Common myeloid progenitor, CD34-positive (primary cell): ENCODE results near the gene RASA1.

Experiments used
- CTCF ChIA-PET: fragments of 350-600 bp; sonication (Branson Sonifier 250); formaldehyde crosslinking; loops from one replicate; lab custom pipeline; 2021; ENCODE audit warnings: antibody characterized with exemption; lab: Charles Lee
- POLR2A ChIA-PET: fragments of 350-600 bp; sonication (Branson Sonifier 250); formaldehyde crosslinking; loops from one replicate; lab custom pipeline; 2021; ENCODE audit warnings: antibody characterized with exemption; lab: Charles Lee
- DNase-seq, 3 donors: peaks; one replicate each; pipeline versions ENCODE4 v3.0.0 to v3.0.0-alpha.2; 2013
- H3K27ac ChIP-seq, 2 experiments: 1 replicate in 1 of 2; 2 replicates in 1 of 2; pipeline ENCODE4 v1.7.0; 2013; ENCODE audit warnings: inconsistent platforms in 2 of 2, low read length in 2 of 2, mild to moderate bottlenecking in 2 of 2, low read depth in 1 of 2, moderate library complexity in 1 of 2; ENCODE audit not compliant: severe bottlenecking in 2 of 2, insufficient read depth in 1 of 2, poor library complexity in 1 of 2
- H3K27me3 ChIP-seq, 5 experiments: replicated peaks in 2 of 5; 1 replicate in 3 of 5; 2 replicates in 2 of 5; pipeline versions ENCODE4 v1.6.1 to v1.7.0; 2013; ENCODE audit warnings: low read length in 4 of 5, mild to moderate bottlenecking in 2 of 5, moderate library complexity in 2 of 5, inconsistent platforms in 1 of 5; ENCODE audit not compliant: insufficient read depth in 5 of 5, control insufficient read depth in 4 of 5
- H3K36me3 ChIP-seq, 4 experiments: 1 replicate in 2 of 4; 2 replicates in 2 of 4; pipeline versions ENCODE4 v1.6.1 to v1.7.0; 2013; ENCODE audit warnings: low read length in 3 of 4, control low read depth in 1 of 4, mild to moderate bottlenecking in 1 of 4; ENCODE audit not compliant: control insufficient read depth in 4 of 4, insufficient read depth in 4 of 4
- H3K4me1 ChIP-seq, 4 experiments: 1 replicate in 3 of 4; 2 replicates in 1 of 4; pipeline versions ENCODE4 v1.6.1 to v1.7.1; 2013; ENCODE audit warnings: low read length in 3 of 4, mild to moderate bottlenecking in 3 of 4, control low read depth in 1 of 4, inconsistent platforms in 1 of 4, moderate library complexity in 1 of 4; ENCODE audit not compliant: control insufficient read depth in 4 of 4, insufficient read depth in 4 of 4; ENCODE audit errors: control extremely low read depth in 1 of 4
- H3K4me3 ChIP-seq, 7 experiments: 1 replicate in 4 of 7; 2 replicates in 3 of 7; pipeline versions ENCODE4 v1.5.1 to v1.7.0; 2013; ENCODE audit warnings: mild to moderate bottlenecking in 7 of 7, low read length in 6 of 7, moderate library complexity in 6 of 7, inconsistent platforms in 2 of 7, low read depth in 2 of 7, control low read depth in 1 of 7; ENCODE audit not compliant: insufficient read depth in 4 of 7, control insufficient read depth in 1 of 7; ENCODE audit errors: extremely low read depth in 1 of 7
- H3K9me3 ChIP-seq, 5 experiments: 1 replicate in 4 of 5; 2 replicates in 1 of 5; pipeline versions ENCODE4 v1.6.1 to v1.7.1; 2013; ENCODE audit warnings: low read length in 4 of 5, mild to moderate bottlenecking in 2 of 5, inconsistent platforms in 1 of 5, low read depth in 1 of 5, moderate library complexity in 1 of 5; ENCODE audit not compliant: control insufficient read depth in 4 of 5, insufficient read depth in 2 of 5; ENCODE audit errors: control extremely low read depth in 1 of 5
- WGBS: methylation state at CpG from one replicate; pipeline ENCODE4 v1.1.5; 2013; ENCODE audit not compliant: insufficient coverage; 5-methylcytosine and 5-hydroxymethylcytosine counted together

The RASA1 gene

DNA sequence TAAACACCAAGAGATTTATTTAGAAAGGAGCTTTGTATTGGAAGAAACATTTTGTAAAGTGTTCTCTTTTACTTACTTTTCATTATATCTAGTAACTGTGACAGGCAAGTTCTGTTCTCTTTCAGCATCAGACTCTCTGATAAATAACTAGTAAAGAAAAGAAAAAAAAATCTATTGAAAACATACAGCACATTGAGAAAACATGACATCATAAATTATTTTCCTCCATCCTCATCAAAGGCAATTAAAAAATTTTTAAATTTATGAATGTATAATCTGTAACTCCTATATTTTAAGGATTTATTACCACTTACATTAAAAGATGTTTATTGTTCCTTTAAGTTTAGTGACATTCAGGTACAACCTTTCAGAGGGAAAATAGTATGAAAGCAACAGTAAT is 133.9 kb downstream of the RASA1 start:
- POLR2A ChIA-PET, result no interaction called here
- H3K36me3 ChIP-seq, result peaks cover 0 to 84% (median 53%) of the 10 kb centered on the region in 4 experiments
- no peaks in the 10 kb centered on the region for H3K27me3 ChIP-seq
- H3K4me1 ChIP-seq, result peaks cover 0 to 12% (median 9%) of the 10 kb centered on the region in 4 experiments
- H3K9me3 ChIP-seq, result no peaks in the 10 kb centered on the region
- H3K4me3 ChIP-seq, result no peak overlapping the region
- DNase-seq, result no peak
- CTCF ChIA-PET, result interaction anchor here (0.6 kb wide), 1 partner anchor 13 kb away, joined by 3 read pairs; no protein-coding TSS in a partner anchor
- no peak overlapping the region for H3K27ac ChIP-seq

DNA sequence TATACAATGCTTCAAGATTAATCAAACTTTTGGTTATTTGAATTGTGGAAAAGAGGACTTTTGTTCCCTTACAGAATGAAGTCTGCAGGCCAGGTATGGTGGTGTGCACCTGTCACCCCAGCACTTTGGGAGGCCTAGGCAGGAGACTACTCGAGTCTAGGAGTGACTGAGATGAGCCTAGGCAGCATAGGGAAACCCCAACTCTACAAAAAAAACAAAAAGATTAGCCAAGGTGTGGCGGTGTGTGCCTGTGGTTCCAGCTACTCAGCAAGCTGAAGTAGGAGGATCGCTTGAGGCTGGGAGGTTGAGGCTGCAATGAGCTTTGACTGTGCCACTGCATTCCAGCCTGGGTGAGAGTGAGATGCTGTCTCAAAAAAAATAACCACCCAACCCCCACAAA is 135.7 kb downstream of the RASA1 start:
- Histone ChIP-seq H3K4me3 (no peak overlapping the region), H3K9me3 (no peaks in the 10 kb centered on the region), H3K36me3 (peaks cover 3 to 86% (median 54%) of the 10 kb centered on the region in 4 experiments), H3K4me1 (peaks cover 0 to 12% (median 9%) of the 10 kb centered on the region in 4 experiments), H3K27ac (no peak overlapping the region), H3K27me3 (no peaks in the 10 kb centered on the region)
- 100% methylated on average over 3 of the region's 3 CpGs for WGBS
- CTCF ChIA-PET, result interaction anchor here (1.0 to 1.5 kb wide), 3 partner anchors 8 to 417 kb away, joined by 3 read pairs; no protein-coding TSS in a partner anchor
- POLR2A ChIA-PET, result interaction anchor here (0.6 kb wide), 2 partner anchors 373 to 655 kb away, joined by 3 to 4 read pairs; no protein-coding TSS in a partner anchor
- DNase-seq, result no peak

DNA sequence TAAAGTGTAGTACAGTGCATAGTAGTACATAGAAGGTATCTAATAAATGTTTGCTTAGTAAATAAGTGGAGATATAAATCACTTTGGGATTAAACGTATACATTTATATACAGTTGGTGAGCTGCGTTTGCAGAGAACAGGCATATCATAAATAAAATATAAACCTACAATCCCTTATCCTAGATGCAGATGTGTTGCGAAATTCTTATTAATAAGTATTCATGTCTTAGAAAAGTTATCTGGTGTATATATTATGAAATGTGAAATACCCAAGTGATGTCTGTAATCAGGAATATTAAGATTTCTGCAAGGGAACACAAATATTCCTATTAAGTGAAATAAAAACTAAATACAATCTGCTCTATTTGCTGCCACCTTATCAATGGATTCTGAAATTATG is 136.2 kb downstream of the RASA1 start:
- H3K9me3 ChIP-seq, result no peaks in the 10 kb centered on the region
- WGBS, result no CpG with 5 or more reads among the region's 3 CpGs
- H3K27me3 ChIP-seq, result no peaks in the 10 kb centered on the region
- DNase-seq, result no peak
- ChIA-PET CTCF (interaction anchor here (1.2 kb wide), 2 partner anchors 334 to 417 kb away, joined by 3 read pairs; no protein-coding TSS in a partner anchor), POLR2A (interaction anchor here (0.6 kb wide), 1 partner anchor 655 kb away, joined by 4 read pairs; no protein-coding TSS in a partner anchor)
- H3K4me3 ChIP-seq, result no peak overlapping the region
- peaks cover 0 to 12% (median 9%) of the 10 kb centered on the region in 4 experiments for H3K4me1 ChIP-seq
- H3K36me3 ChIP-seq, result peaks cover 5 to 87% (median 57%) of the 10 kb centered on the region in 4 experiments
- no peak overlapping the region for H3K27ac ChIP-seq

DNA sequence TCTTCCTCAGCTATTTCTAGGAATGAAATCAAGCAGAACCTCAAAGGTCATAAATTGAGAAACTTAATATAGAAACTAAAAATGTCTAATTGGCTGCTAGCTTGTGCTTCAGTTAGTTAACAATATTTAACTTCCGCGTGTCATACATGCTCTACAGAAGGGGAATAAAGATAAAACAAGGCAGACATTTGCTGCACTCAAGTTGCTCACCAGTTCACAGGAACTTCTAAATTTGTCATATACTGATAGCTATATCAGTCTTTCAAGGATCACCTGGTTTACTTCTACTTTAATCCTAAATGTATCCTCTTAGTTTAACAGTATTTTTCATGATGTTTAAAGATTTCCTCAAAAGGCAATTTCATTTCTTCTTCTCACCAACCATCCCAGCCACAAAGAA is 136.7 kb downstream of the RASA1 start:
- H3K9me3 ChIP-seq, result no peaks in the 10 kb centered on the region
- ChIA-PET POLR2A (no interaction called here), CTCF (interaction anchor here (1.2 kb wide), 1 partner anchor 334 kb away, joined by 3 read pairs; no protein-coding TSS in a partner anchor)
- no peak overlapping the region for H3K4me3 ChIP-seq
- peaks cover 0 to 9% (median 8%) of the 10 kb centered on the region in 4 experiments for H3K4me1 ChIP-seq
- H3K36me3 ChIP-seq, result peaks cover 5 to 87% (median 56%) of the 10 kb centered on the region in 4 experiments
- peak in 1 of 3 donors; percentile 46 for DNase-seq
- no peak overlapping the region for H3K27ac ChIP-seq
- no peaks in the 10 kb centered on the region for H3K27me3 ChIP-seq
- WGBS, result 40% methylated on average over 1 of the region's 2 CpGs

DNA sequence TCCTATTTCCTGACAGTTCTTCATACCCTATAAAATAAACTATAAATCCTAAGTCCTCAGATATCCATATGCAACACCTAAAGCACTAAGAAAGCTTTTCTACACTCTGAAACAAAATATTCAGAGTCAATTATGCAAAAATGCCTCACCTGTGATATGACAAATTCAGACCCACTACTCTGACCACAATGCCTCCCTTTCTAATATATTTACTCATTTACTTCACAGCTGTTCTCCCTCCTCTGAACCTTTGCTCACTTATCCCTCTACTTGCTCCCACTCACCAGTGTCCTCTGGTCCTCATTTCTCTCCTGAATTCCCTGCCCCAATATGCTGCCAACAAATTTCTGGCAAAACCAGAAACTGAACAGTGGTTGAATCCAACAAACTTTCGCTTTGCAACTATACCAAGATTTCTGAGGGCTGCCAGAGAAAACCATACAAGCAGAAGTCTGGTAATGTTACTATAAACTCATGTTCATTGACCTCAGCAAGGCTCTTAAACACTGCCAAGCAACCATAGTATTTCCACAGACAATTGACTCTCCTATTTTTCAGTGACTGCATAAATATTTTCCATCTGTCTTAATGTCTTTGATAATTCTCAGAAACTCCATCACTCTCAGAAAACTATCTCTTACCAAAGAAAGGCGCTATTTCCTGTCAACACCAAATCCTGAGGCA is 137.9 kb downstream of the RASA1 start:
- CTCF ChIA-PET, result interaction anchor here (1.1 kb wide), 1 partner anchor 10 kb away, joined by 3 read pairs; no protein-coding TSS in a partner anchor
- Histone ChIP-seq H3K27ac (no peak overlapping the region), H3K4me1 (peaks cover 0 to 1% (median under 1%) of the 10 kb centered on the region in 4 experiments), H3K4me3 (no peak overlapping the region), H3K9me3 (no peaks in the 10 kb centered on the region), H3K27me3 (no peaks in the 10 kb centered on the region), H3K36me3 (peaks cover 8 to 90% (median 57%) of the 10 kb centered on the region in 4 experiments)
- POLR2A ChIA-PET, result no interaction called here
- DNase-seq, result no peak
- WGBS, result 100% methylated on average over 2 of the region's 2 CpGs

DNA sequence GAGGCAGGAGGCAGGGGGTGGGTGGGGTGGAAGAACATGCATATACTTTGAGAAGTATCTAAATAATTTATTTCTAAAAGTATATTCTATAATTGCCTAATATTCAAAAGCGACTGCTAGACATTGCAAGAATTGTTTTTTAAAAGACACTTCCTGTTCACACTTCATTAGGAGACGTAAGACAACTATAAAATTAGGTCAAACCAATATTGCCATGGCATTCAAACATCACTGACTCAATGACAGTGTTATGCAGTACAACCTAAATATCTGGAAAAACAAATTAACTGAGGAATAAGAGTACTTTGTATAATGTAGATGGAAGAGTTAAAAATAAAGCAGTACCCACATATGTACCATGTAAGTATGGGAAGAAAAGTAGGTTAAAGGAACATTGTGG is 140.5 kb downstream of the RASA1 start:
- Histone ChIP-seq H3K4me3 (no peak overlapping the region), H3K4me1 (peaks cover 6 to 16% (median 13%) of the 10 kb centered on the region in 4 experiments), H3K9me3 (no peaks in the 10 kb centered on the region), H3K27ac (no peak overlapping the region), H3K36me3 (peaks cover 10 to 72% (median 42%) of the 10 kb centered on the region in 4 experiments), H3K27me3 (no peaks in the 10 kb centered on the region)
- WGBS, result no CpG with 5 or more reads among the region's 2 CpGs
- DNase-seq, result no peak
- ChIA-PET CTCF (no interaction called here), POLR2A (no interaction called here)

DNA sequence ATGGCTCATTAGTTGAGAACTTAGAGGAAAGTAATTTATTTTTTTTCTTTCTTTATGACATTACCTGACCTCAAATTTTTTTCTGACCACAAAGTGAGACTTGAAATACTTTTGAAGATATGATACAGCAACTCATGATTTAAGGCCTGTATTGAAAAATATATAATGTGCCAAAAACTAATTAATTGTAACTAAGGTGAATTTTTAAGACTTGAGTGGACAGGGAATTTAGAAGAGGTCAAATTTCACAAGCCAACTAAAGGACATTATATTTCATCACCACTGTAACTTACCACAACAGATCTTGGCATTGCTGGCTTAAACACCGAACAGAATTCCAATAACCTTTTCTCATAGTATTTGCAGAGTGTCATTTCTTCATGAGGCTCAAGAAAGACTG is 143.2 kb downstream of the RASA1 start:
- H3K27me3 ChIP-seq, result no peaks in the 10 kb centered on the region
- H3K27ac ChIP-seq, result peak overlapping the region in 1 of 2 experiments; percentile 18
- CTCF ChIA-PET, result interaction anchor here (1.3 to 2.5 kb wide), 2 partner anchors 8 to 11 kb away, joined by 3 to 13 read pairs; no protein-coding TSS in a partner anchor

More for the DNA sequence above, 143.2 kb downstream of the RASA1 start:
- no CpG with 5 or more reads among the region's 1 CpG for WGBS
- H3K4me1 ChIP-seq, result peaks cover 9 to 20% (median 14%) of the 10 kb centered on the region in 4 experiments
- H3K9me3 ChIP-seq, result no peaks in the 10 kb centered on the region
- peak overlapping the region in 2 of 7 experiments; percentile 88 to 98 for H3K4me3 ChIP-seq
- no peak for DNase-seq
- H3K36me3 ChIP-seq, result peaks cover 10 to 47% (median 26%) of the 10 kb centered on the region in 4 experiments
- POLR2A ChIA-PET, result no interaction called here
